Brain microvascular endothelial cell (primary cell): ENCODE measurements around the gene TRABD.
A peak's percentile ranks its signal among the peaks of the same experiment; 100 is the strongest.

ENCODE experiments used
- DNase-seq: peaks from one replicate; pipeline ENCODE4 v3.0.0-alpha.2; 2020
- H3K27ac ChIP-seq: fragments of 250-450 bp; sonication (Bioruptor Pico); 2 replicates; pipeline ENCODE4 v1.5.1; 2020; ENCODE audit warnings: mild to moderate bottlenecking, moderate library complexity
- H3K27me3 ChIP-seq: fragments of 250-450 bp; sonication (Bioruptor Pico); replicated peaks from 2 replicates; pipeline ENCODE4 v1.5.1; 2020; ENCODE audit warnings: mild to moderate bottlenecking
- H3K36me3 ChIP-seq: fragments of 250-450 bp; sonication (Bioruptor Pico); replicated peaks from 2 replicates; pipeline ENCODE4 v1.5.1; 2020; ENCODE audit warnings: mild to moderate bottlenecking
- H3K4me3 ChIP-seq: 2 replicates; pipeline ENCODE4 v1.5.1; 2011; ENCODE audit warnings: low read depth, mild to moderate bottlenecking, control low read depth, low read length, moderate library complexity
- in situ Hi-C: cut with HindIII; loops from 2 replicates; pipeline ENCODE4 v1.10.0; 2017; ENCODE audit warnings: low sequenced_read_pairs, low pct_ligation_motif_present
- TF ChIP-seq, protein P1 (sequence below): IDR thresholded peaks from 2 replicates; pipeline ENCODE4 v1.5.1; 2011; ENCODE audit warnings: low read depth, mild to moderate bottlenecking, moderate library complexity, low read length, control low read depth, inconsistent platforms; ENCODE audit errors: missing control alignments

The TRABD gene

DNA sequence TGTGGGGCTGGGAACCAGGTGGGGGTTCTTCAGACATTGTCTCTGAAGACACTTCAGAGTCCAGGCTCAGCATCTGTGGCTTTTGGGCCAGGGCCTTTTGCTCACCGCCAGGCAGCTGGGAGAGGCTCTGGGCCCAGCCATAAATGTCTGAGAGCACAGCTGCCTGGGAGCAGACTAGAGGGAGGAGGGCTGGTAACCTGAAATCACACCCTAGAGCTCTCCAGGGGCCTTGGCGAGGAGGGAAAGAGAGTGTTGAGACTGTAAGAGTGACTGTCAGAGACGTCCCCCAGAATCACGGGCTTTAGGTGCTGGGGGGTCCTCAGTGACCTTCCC is 4.1 kb downstream of the TRABD start:
- H3K36me3 ChIP-seq: peaks cover 21% of the 10 kb centered on the region
- no peak overlapping the region for H3K27ac ChIP-seq
- TF ChIP-seq, protein P1, sequence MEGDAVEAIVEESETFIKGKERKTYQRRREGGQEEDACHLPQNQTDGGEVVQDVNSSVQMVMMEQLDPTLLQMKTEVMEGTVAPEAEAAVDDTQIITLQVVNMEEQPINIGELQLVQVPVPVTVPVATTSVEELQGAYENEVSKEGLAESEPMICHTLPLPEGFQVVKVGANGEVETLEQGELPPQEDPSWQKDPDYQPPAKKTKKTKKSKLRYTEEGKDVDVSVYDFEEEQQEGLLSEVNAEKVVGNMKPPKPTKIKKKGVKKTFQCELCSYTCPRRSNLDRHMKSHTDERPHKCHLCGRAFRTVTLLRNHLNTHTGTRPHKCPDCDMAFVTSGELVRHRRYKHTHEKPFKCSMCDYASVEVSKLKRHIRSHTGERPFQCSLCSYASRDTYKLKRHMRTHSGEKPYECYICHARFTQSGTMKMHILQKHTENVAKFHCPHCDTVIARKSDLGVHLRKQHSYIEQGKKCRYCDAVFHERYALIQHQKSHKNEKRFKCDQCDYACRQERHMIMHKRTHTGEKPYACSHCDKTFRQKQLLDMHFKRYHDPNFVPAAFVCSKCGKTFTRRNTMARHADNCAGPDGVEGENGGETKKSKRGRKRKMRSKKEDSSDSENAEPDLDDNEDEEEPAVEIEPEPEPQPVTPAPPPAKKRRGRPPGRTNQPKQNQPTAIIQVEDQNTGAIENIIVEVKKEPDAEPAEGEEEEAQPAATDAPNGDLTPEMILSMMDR: no peak
- in situ Hi-C loops: no loop called here
- DNase-seq: no peak
- no peaks in the 10 kb centered on the region for H3K27me3 ChIP-seq
- peak overlapping the region; percentile 51 for H3K4me3 ChIP-seq

GRCh38 chr22:50190182-50190940 is 4.6 kb downstream of the TRABD start:
- DNase-seq: no peak
- TF ChIP-seq, protein P1: peak; percentile 55
- Histone ChIP-seq H3K27me3 (no peaks in the 10 kb centered on the region), H3K36me3 (peaks cover 25% of the 10 kb centered on the region), H3K4me3 (peak overlapping the region; percentile 51), H3K27ac (no peak overlapping the region)
- in situ Hi-C loops: no loop called here

DNA sequence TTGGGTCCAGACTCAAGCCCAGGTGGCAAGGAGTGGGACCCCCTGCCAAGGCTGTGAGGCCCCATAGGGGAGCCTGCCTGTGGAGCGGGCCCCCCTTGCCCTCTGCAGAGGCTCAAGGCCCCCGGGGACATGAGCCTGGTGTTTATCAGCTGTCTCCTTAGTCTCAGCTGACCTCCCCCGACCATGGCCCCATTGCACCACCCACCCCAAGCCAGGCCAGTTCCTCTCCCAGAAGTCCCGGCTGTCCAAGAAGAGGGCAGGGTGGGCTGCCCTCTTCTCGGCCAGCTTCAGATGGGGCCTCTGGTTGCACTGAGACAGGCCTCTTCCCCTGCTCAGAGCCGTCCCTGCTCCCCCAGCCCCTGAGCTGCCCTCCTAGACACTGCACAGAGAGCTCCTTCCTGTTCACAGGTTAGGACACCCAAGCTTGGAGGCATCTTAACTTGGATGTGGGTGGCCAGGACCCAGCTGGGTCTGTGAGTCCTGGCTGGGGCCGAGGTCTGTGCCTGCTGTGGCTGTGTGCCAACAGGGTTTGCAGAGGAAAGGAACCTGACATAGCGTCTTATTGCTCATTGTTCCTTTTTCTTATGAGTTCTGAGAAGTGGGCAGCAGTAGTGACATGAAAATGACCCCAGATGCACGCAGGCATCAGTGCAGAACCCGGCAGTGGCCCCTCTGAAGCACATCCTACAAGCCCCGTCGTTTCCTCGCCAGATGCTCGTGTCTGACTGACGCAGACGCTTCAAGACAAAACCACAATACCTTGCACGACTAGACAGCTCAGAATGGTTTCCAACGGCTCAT is 5.4 kb downstream of the TRABD start:
- Histone ChIP-seq H3K27ac (no peak overlapping the region), H3K27me3 (no peaks in the 10 kb centered on the region), H3K36me3 (peaks cover 31% of the 10 kb centered on the region), H3K4me3 (peak overlapping the region; percentile 51)
- DNase-seq: no peak
- TF ChIP-seq, protein P1: no peak
- in situ Hi-C loops: no loop called here

DNA sequence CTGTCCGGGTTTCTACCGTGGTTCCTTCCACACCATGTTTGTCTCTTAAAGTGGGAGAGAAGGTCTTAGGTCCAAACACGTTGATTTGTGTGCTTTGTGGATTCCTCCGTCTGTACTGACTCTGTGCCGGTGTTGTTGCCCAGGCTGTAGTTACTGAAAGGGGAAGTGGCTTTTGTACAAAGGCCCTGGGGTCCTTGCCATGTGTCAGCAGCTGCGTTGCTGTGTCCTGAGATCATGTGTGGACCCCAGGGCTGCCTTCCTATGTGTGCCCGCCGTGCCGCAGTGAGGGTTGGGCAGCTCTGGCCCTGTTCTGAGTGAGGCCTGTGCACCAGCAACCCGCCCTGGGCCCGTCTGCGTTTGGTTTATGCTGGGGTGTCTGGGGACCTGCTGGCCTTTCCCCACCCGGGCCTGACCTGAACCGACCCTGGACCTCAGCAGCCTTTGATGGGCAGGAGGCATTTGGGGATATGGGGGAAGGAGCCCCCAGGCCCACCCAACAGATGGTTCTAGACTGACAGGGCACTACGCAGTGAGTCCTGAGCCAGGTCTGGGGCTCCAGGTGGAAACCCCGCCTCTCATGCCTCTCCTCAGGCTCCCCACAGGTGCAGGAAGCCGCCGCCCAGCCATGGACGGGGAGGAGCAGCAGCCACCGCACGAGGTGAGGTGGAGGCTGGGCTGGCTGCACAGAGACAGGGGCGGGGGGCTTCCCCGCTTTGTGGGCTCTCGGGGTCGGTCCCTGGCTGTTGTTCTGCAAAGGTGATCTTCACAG is 6.9 kb downstream of the TRABD start:
- no peak overlapping the region for H3K4me3 ChIP-seq
- in situ Hi-C loops: no loop called here

GRCh38 chr22:50193621-50194020 is 7.9 kb downstream of the TRABD start:
- Histone ChIP-seq H3K36me3 (peaks cover 40% of the 10 kb centered on the region), H3K27me3 (no peaks in the 10 kb centered on the region), H3K4me3 (no peak overlapping the region), H3K27ac (no peak overlapping the region)
- TF ChIP-seq, protein P1: no peak
- in situ Hi-C loops: no loop called here
- no peak for DNase-seq

More for the DNA sequence above, 6.9 kb downstream of the TRABD start:
- Histone ChIP-seq H3K27me3 (no peaks in the 10 kb centered on the region), H3K36me3 (peaks cover 38% of the 10 kb centered on the region), H3K27ac (no peak overlapping the region)
- no peak for DNase-seq
- TF ChIP-seq, protein P1: no peak
